GM12892 (cell line): ENCODE results near the gene TOM1L2.
A peak's percentile ranks its signal among the peaks of the same experiment; 100 is the strongest.
"Not testable (repeated sequence)": the region's sequence is repeated elsewhere in the genome, so short reads cannot be mapped to it uniquely, and the experiment has no call there.

Experiments
- DNase-seq: peaks from one replicate; pipeline ENCODE4 v3.0.0; 2011; ENCODE audit not compliant: insufficient read length
- FAIRE-seq: peaks from 2 replicates; lab custom pipeline; 2011; peaks lifted over from hg19 to GRCh38; lab: Jason Lieb, UNC
- POLR2A ChIP-seq: IDR thresholded peaks from 2 replicates; pipeline ENCODE4 v1.6.1; 2011; ENCODE audit warnings: low read depth, low read length, control low read depth
- POLR2AphosphoS5 ChIP-seq: IDR thresholded peaks from 2 replicates; pipeline ENCODE4 v1.6.1; 2011; ENCODE audit warnings: low read depth, low read length, control low read depth
- TAF1 ChIP-seq: IDR thresholded peaks from 2 replicates; pipeline ENCODE4 v1.6.1; 2011; ENCODE audit warnings: low read depth, mild to moderate bottlenecking, control low read depth, low read length, borderline replicate concordance

Gene TOM1L2

GRCh38 chr17:17812211-17813054 lies 159.8 kb downstream of the TOM1L2 start:
- FAIRE-seq = peak; percentile 78

DNA sequence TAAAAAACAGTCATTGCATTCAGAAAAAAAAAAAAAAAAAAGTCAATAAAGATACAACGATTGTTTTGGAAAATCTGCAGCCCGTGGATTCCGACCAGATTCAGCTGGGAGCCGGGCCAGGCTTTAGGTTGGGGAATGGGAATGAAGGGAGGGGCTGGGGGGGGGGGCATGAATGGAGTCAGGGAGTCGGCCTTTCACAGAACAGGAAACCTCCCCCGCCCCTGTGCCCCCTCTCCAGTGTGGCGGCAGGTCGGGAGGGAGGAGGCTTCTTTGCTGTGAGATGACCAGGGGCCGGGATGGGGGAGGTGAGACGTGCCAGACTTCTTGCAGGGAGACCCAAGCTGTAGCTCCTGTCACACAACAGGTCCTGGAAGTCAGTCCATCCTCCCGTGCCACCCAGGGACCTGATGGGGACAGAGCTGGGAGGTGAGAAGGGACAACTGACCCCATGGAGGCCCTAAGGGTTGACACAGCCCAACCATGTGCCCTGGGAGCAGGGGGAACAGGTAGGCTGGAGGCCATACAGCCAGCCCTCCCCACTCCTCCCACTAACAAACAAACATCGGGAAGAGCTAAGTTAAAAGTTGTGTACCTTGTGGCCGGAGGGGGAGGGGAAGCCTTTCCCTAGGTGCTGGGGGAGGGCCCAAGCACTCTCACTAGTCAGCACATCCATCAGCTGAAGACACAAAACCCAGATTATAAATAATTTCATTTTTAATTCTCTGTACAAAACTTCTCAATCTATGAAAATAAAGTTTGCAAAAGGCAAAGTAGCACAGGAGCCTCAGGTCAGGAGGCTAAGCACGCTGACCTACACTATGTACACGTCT lies 160.6 kb downstream of the TOM1L2 start:
- TF ChIP-seq POLR2AphosphoS5 (no peak), POLR2A (no peak), TAF1 (no peak)
- FAIRE-seq (no peak), DNase-seq (no peak)

More at GRCh38 chr17:17812211-17813054, 159.8 kb downstream of the TOM1L2 start:
- DNase-seq = peak; percentile 98
- TF ChIP-seq TAF1 (no peak), POLR2A (peak; percentile 10; the same call in 1 of the 2 replicates), POLR2AphosphoS5 (no peak; the same call in 1 of the 2 replicates)

GRCh38 chr17:17810895-17811248 lies 161.3 kb downstream of the TOM1L2 start:
- DNase-seq (no peak), FAIRE-seq (no peak)
- TF ChIP-seq POLR2A (no peak), POLR2AphosphoS5 (no peak), TAF1 (no peak)

DNA sequence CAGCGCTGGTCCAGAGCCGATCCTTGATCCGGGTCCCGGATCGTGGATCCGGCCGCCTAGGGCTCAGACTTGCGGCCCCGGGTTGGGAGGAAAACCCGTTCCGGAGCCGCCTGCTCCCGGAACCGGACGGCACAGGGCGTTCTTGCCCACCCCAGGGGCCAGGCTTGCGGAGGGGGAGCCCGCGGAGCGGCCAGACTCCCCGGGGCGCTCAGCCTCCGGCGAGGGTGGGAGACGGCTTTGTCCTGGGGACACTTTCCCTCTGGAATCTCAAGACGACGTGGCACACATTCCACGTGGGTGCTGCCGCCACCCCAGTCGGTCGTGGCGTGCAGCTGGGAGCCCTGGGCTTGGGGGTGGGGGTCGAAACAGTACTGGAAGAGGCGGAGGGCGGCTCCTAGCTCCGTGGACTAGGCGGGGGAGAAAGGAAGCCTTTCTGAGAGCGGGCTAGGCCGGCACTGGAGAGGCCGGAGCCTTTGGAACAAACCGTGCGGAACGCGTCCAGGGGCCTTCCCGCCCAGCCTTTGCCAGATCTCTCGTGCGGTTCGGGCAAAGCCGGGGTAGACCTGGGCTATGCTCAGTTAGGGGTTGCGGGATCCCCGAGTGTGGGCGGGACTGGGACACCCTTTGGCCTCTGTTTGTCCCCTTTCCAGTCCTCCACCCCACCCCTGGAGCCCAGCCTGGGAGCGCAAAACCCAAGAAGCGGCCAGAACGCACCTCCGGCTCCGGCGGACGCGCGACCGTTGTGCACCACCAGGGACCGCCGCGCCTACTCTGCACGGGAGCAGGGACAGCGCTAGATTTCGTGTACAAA lies 161.9 kb downstream of the TOM1L2 start:
- DNase-seq (no peak), FAIRE-seq (no peak)
- TF ChIP-seq TAF1 (no peak), POLR2AphosphoS5 (no peak), POLR2A (no peak)

GRCh38 chr17:17809531-17810083 lies 162.6 kb downstream of the TOM1L2 start:
- DNase-seq (no peak), FAIRE-seq (no peak)
- no peak for TF ChIP-seq POLR2A
- TF ChIP-seq POLR2AphosphoS5 = no peak
- TF ChIP-seq TAF1 = no peak

- DNase-seq = peak; percentile 76
- peak; percentile 27 for FAIRE-seq
- TF ChIP-seq POLR2AphosphoS5 = no peak
- no peak for TF ChIP-seq POLR2A
- TF ChIP-seq TAF1 = no peak
These were observed 163.3 kb downstream of the TOM1L2 start for GRCh38 chr17:17808706-17809432.

DNA sequence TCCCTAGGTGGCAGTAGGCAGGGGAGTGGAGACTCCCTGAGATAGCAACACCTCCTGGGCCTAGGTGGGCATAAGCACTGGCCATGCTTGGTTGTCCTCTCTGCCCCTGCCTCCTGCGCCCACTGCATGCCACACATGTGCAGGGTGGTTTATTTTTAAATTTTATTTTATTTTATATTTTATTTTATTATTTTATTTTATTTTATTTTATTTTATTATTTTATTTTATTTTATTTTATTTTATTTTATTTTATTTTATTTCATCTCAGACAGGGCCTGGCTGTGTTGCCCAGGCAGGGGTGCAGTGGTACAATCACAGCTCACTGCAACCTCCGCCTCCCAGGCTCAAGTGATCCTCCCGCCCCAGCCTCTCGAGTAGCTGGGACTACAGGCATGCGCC lies 164.0 kb downstream of the TOM1L2 start:
- DNase-seq, FAIRE-seq: not testable (repeated sequence)

DNA sequence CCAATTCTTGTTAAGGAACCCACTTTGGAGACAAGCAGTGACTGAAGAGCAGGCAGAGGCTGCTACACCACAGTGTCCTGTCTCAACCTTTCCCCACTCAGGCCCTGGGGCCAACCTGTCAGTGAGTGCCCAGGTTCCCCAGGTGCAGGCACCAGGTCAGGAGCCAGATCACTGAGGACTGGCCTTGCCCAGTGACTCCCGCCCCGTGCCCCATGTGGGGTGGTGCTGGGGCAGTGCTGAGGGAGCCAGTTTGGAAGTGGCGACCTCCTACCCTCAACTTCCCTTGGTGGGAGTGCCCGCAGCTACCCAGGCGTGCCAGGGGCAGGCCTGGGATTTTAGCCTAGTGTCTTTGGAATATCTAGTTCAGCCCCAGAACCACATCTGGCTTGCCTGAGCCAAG lies 164.8 kb downstream of the TOM1L2 start:
- no peak for DNase-seq
- no peak for FAIRE-seq
- no peak for TF ChIP-seq TAF1
- no peak for TF ChIP-seq POLR2AphosphoS5
- no peak for TF ChIP-seq POLR2A

- no peak for DNase-seq
- FAIRE-seq = no peak
- TF ChIP-seq POLR2AphosphoS5 (no peak), TAF1 (no peak), POLR2A (no peak)
These were observed 165.5 kb downstream of the TOM1L2 start for GRCh38 chr17:17806611-17807274.

DNA sequence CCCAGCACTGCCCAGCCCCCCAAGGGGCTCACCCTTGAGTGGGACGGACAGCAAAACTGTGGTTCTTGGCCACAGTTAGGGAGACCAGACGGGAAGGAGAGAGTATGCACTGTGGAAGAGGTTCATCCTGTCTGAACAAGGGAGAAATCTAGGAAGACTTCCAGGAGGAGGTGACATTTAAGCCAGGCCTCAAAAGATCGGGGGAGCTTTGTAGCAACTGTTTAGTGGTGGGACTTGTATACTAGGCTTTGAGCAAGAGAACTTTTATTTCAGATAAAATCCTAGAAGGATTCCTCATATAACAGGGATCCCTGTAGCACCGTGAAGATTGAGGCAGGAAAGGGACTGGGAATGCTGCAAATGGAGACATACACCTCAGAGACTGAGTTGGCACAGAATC lies 166.2 kb downstream of the TOM1L2 start:
- no peak for FAIRE-seq
- no peak for TF ChIP-seq POLR2AphosphoS5
- no peak for TF ChIP-seq POLR2A
- TF ChIP-seq TAF1 = no peak

More for the DNA sequence above, 166.2 kb downstream of the TOM1L2 start:
- no peak for DNase-seq
